ENCODE measurements around the gene TBX1. TPM values are rescaled to one million over a fixed set of nuclear protein-coding genes. Genes with fewer than 3 reads are reported as not detected.

Gene TBX1
- total RNA-seq, 1 donor from 2014 or later: not detected

DNA sequence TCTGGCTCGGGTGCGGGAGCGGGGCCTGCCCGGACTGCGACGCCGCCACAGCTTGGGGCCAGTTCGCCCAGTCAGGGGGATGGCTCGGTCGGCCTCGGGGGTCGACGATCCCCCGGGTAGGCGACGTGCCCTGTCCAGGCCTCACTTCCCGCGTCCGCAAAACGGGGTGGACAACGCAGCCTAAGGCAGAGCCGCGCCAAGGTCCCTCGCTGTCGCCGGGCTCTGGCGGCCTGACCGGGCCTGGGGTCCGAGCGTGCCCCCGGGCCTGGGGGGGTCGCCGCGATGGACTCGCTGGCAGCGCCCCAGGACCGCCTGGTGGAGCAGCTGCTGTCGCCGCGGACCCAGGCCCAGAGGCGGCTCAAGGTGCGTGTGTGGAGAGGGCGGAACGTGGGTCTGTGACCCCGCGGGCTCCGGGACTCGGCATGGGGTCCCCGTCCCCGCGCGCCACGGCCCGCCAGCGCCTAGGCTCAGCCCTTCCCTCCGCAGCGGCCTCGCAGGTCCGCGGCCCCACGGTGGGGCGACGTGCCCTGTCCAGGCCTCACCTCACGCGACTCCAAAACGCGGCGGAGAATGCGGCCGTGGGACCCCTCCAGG, 42.0 kb upstream of the TBX1 start:
- intact Hi-C loops (cut with DNase I): loop anchor here (1.0 to 10.0 kb wide), 9 partner anchors 39 to 574 kb away; partner anchors contain the start of genes CDC45, CLTCL1, ESS2 and GNB1L
- no peak for DNase-seq (ENCODE audit: low spot score in 2 of 2)
- H3K4me1 ChIP-seq: peaks cover 13 to 31% of the 10 kb centered on the region in 2 donors

DNA sequence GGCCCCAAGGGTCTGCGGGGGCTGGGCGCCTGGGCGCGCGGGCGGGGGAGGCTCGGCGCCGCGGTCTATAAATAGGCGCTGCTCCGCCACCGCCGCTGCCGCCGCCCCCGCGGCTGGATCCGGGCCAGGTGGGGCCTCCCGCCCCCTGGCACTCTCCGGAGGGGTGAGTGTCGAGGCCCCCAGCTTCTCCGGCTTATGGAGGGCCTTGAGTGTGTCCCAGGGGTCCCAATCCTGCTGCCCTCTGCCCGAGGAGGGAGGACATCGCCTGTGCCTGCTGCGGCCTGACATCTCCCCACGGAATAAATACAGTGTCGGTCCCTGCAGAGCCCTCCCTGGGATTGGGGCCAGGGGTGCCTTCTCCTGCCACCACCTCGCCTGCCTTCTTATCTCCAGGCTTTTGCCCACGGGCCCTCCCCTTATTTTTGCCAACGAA, 41.5 kb upstream of the TBX1 start:
- TF ChIP-seq, protein P1, sequence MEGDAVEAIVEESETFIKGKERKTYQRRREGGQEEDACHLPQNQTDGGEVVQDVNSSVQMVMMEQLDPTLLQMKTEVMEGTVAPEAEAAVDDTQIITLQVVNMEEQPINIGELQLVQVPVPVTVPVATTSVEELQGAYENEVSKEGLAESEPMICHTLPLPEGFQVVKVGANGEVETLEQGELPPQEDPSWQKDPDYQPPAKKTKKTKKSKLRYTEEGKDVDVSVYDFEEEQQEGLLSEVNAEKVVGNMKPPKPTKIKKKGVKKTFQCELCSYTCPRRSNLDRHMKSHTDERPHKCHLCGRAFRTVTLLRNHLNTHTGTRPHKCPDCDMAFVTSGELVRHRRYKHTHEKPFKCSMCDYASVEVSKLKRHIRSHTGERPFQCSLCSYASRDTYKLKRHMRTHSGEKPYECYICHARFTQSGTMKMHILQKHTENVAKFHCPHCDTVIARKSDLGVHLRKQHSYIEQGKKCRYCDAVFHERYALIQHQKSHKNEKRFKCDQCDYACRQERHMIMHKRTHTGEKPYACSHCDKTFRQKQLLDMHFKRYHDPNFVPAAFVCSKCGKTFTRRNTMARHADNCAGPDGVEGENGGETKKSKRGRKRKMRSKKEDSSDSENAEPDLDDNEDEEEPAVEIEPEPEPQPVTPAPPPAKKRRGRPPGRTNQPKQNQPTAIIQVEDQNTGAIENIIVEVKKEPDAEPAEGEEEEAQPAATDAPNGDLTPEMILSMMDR (IDR thresholded peaks at IDR 0.05): no peak
- H3K27ac ChIP-seq: peak overlapping the region; percentile 78 to 80

More for the DNA sequence above, 42.0 kb upstream of the TBX1 start:
- Histone ChIP-seq H3K9me3 (no peaks in the 10 kb centered on the region), H3K4me3 (peak overlapping the region; percentile 85 to 87), H3K36me3 (peaks cover 10 to 18% of the 10 kb centered on the region in 2 donors), H3K27me3 (no peaks in the 10 kb centered on the region), H3K27ac (peak overlapping the region; percentile 78 to 80)
- TF ChIP-seq, protein P1 (IDR thresholded peaks at IDR 0.05): no peak

DNA sequence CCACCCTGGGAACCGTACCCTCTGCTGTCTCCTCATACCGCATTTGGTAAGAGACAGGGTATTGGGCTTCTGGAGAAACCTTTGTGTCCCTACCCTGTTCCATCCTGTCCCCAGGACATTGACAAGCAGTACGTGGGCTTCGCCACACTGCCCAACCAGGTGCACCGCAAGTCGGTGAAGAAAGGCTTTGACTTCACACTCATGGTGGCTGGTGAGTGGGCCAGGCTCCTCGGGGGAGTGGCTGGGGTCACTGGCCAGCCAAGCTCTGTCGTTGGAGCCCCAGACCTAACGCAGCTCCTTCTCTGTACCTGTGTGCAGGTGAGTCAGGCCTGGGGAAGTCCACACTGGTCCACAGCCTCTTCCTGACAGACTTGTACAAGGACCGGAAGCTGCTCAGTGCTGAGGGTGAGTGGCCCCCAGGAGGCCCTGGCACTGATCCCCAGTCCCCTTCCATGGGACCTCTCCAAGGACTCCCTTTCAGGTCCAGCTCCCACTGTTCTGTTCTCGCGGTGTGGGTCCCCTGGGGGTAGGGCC, 41.0 kb upstream of the TBX1 start:
- Histone ChIP-seq H3K27me3 (no peaks in the 10 kb centered on the region), H3K4me3 (peak overlapping the region; percentile 85 to 87), H3K9me3 (no peaks in the 10 kb centered on the region), H3K4me1 (peaks cover 12 to 26% of the 10 kb centered on the region in 2 donors), H3K36me3 (peaks cover 10 to 18% of the 10 kb centered on the region in 2 donors), H3K27ac (peak overlapping the region; percentile 78 to 80)
- no peak for DNase-seq (ENCODE audit: low spot score in 2 of 2)
- TF ChIP-seq, protein P1 (IDR thresholded peaks at IDR 0.05): no peak
- intact Hi-C loops (cut with DNase I): loop anchor here (2.0 to 10.0 kb wide), 8 partner anchors 85 to 575 kb away; partner anchors contain the start of genes CDC45, CLTCL1, ESS2 and GNB1L

More for the DNA sequence above, 41.5 kb upstream of the TBX1 start:
- Histone ChIP-seq H3K36me3 (peaks cover 10 to 18% of the 10 kb centered on the region in 2 donors), H3K4me3 (peak overlapping the region; percentile 85 to 87), H3K27me3 (no peaks in the 10 kb centered on the region), H3K9me3 (no peaks in the 10 kb centered on the region), H3K4me1 (peaks cover 13 to 27% of the 10 kb centered on the region in 2 donors)
- DNase-seq (ENCODE audit: low spot score in 2 of 2): no peak
- intact Hi-C loops (cut with DNase I): loop anchor here (2.0 to 10.0 kb wide), 8 partner anchors 84 to 574 kb away; partner anchors contain the start of genes CDC45, CLTCL1, ESS2 and GNB1L

DNA sequence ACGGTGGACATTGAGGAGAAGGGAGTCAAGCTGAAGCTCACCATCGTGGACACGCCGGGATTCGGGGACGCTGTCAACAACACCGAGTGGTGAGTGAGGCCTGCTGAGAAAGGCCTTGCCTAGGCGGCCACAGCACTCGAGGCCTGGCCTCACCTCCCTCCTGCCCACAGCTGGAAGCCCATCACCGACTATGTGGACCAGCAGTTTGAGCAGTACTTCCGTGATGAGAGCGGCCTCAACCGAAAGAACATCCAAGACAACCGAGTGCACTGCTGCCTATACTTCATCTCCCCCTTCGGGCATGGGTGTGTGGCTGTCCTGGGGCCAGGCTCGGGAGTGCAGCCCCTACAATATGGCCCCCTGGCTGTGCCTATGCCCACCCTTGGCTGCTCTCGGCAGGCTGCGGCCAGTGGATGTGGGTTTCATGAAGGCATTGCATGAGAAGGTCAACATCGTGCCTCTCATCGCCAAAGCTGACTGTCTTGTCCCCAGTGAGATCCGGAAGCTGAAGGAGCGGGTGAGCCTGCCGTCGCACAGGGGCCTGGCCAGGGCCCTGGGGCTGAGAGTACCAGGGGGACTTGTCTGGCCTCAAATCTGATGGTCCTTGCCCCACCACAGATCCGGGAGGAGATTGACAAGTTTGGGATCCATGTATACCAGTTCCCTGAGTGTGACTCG, 40.3 kb upstream of the TBX1 start:
- no peak for DNase-seq (ENCODE audit: low spot score in 2 of 2)
- Histone ChIP-seq H3K27ac (no peak overlapping the region), H3K4me1 (peaks cover 7 to 19% of the 10 kb centered on the region in 2 donors), H3K27me3 (no peaks in the 10 kb centered on the region), H3K36me3 (peaks cover 10 to 18% of the 10 kb centered on the region in 2 donors), H3K4me3 (no peak overlapping the region), H3K9me3 (no peaks in the 10 kb centered on the region)
- TF ChIP-seq, protein P1 (IDR thresholded peaks at IDR 0.05): no peak
- intact Hi-C loops (cut with DNase I): no loop called here

DNA sequence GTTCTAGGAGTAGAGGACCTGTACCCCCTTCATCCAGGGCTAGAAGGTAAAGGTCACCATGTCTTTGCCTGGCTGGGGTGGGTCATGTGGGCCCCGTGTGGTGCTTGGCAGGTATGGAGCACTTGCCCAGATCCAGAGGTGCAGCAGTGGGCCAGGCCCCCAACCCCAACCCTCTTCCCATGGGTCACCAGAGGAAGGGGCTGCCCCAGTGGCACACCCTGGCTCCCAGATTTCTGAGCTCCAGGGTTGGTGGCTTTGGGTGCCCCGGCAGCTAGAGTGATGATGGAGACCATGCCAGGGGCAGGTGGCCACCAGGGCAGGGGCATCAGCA, 39.6 kb upstream of the TBX1 start:
- TF ChIP-seq, protein P1 (IDR thresholded peaks at IDR 0.05): no peak
- Histone ChIP-seq H3K27me3 (no peaks in the 10 kb centered on the region), H3K4me1 (peaks cover 7 to 18% of the 10 kb centered on the region in 2 donors), H3K27ac (no peak overlapping the region), H3K9me3 (no peaks in the 10 kb centered on the region), H3K4me3 (no peak overlapping the region), H3K36me3 (peaks cover 10 to 18% of the 10 kb centered on the region in 2 donors)
- no peak for DNase-seq (ENCODE audit: low spot score in 2 of 2)
- intact Hi-C loops (cut with DNase I): no loop called here
